Daoy (cell line): ENCODE data around the gene CD151. TPM values are rescaled to one million over a fixed set of nuclear protein-coding genes. Genes with fewer than 3 reads are reported as not detected.

Experiments
- DNase-seq: peaks from one replicate; pipeline ENCODE4 v3.0.0-alpha.2; 2015; ENCODE audit warnings: low read depth
- total RNA-seq: library from RNA; depleted of rRNA; stranded (reverse); fragments of >200 nt; shearing (Covaris generic); gene quantifications from 2 replicates; pipeline ENCODE4 v1.2.3, GENCODE V29; 2014

CD151 gene
- total RNA-seq, 1 experiment from 2014 or later = 253 TPM

DNA sequence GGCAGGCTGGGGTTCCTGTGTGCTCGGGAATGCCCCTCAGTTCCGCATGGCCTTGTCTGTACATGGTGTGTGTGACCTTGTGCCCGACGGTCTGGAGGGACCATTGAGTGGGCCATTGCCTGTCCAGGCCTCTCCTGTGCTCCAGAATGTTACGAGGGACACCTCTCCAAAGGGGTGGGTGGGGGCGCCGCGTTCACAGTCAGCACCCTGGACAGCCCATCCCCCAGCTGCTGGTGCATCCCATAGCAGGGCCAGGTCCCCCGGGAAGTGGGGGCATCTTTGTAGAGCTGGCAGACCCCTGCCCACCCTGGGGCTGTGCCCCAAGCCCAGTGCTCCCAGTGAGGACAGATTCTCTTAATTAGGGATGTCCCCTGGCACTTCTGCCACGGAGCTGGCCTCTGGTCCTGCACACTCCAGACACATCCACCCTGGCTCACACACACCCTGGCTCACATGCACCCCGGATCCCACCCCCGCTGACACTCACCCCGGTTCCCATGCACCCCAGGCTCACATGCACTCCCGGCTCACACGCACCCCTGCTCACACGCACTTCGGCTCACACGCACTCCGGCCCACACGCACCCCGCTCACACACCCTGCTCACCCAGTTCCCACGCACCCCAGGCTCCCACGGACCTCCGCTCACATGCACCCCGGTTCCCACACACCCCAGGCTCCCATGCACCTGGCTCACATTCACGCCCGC is 25.5 kb downstream of the CD151 start:
- DNase-seq = no peak

GRCh38 chr11:858762-859339 is 26.1 kb downstream of the CD151 start:
- DNase-seq = no peak

DNA sequence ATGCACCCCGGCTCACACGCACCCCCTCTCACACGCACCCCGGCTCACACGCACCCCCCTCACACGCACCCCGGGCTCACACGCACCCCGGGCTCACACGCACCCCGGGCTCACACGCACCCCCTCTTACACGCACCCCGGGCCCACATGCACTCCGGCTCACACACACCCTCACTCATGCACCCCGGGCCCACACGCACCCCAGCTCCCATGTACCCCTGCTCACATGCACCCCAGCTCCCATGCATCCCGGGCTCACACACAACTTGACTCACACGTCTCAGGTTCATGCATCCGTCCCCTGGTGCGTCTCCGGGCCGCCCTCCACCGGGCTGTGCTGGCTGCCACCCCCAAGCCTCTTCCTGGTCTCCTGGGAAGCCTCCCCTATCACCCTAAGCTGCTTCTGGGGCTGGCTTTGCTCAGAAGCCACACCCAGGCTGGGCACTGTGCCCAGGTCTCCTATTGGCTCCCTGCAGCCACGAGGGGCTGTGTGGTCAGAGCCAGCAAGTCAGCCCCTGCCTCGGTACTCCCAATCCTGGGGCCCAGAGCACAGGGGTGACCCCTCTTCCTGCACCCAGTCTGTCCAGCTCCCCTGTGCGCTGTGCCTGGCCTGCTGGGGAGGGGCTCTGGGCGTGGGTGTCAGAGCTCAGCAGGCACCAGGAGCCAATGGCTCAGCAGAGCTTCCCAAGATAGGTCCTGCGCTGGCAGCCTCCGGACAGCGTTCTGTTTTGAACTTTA is 26.8 kb downstream of the CD151 start:
- DNase-seq = peak; percentile 75

DNA sequence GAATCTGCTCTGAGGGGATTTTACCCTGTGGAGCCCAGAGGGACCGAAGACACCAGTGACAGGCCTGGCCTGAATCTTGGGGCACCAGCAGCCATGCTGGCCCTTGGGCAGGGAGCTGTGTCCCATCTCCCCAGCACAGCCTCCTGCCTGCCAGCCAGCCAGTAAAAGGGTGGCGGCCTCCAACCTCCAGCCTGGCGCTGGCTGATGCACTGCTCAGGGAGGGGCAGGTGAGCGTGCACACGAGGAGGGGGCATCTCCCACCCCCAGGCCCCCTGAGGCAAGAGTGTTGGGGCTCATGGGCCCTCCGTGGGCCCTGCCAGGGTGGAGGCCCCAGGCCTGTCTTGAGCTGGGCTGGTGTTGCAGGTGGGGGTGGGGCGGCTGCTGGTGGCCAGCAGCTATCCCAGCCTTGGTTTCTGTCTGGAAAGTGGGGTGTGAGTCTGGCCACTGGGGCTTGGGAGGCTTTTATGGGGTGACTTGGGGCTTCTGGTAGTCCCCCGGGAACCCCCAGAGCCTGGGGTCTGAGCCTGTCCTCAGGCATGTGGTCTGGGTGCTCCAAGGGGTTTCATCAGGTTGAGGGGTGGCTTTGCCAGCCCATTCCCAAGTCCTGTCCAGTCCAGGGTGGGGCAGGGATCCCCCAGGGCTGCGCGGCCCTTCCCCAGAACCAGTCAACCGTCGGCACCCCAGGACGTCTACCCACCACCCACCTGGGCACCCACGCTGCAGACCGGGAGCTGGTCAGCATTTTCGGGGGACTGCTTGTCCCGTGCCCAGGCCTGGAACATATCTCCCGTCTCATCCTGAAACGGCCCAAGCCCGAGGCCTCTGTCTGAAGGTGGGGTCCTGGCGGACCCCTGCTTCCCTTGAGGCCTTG is 27.7 kb downstream of the CD151 start:
- no peak for DNase-seq

GRCh38 chr11:861105-861479 is 28.3 kb downstream of the CD151 start:
- DNase-seq = no peak

GRCh38 chr11:862081-862661 is 29.4 kb downstream of the CD151 start:
- DNase-seq = no peak

DNA sequence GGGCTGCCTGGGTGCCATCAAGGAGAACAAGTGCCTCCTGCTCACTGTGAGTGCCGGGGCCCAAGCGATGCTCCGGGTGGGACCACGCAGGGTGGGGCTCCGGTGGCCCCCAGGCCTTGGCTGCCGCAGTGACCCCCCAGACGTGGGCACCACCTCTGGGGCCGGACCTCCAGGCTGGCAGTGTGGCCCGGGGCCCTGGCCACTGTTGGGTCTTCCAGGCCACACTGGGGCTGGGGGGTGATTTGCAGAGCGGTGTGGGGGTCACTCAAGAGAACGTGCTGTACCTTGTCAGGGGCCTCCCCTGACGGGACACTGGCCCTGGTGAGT is 29.9 kb downstream of the CD151 start:
- DNase-seq = no peak

DNA sequence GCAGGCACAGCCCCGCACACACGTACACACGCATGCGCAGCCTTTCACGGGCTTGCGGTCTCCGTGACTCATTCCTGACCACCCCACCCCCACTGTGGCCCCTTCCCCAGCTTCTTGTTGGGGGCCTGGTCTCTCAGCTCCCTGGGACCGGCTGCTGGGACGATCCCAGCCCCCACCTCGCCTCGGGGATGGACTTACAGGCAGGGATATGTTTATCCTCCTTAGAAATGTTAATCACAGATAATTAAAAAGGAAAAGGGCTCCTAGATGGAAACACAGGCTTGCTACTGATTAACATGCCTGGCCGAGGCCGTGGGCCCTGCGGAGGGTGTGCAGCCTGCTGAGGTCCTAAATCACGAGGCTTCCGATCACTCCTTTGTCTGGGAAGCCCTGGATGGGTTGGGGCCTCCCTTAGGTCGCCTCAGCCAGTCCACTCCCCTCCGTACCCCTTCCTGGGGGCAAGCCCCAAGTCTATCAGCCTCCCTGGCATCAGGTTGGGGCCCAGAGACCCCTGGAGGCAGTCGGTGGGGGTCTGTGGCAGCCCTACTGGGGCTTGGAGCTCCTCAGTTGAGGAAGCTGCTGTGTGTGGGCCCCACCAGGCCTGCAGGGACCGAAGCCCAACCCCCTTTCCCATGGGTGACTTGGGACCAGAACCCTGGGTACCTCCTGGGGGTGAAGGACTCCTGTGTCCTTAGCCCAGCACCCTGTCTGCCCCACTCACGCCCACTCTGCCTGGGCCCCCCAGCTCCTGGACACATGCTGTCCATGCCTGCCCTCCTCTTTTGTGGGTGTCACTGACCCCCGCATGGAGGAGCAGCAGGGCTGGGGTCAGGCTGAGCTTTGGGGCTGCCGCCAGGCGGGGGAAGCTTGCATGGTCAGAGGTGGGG is 30.5 kb downstream of the CD151 start:
- DNase-seq = no peak

- DNase-seq = no peak
Measured at GRCh38 chr11:863910-864827, 31.4 kb downstream of the CD151 start.

DNA sequence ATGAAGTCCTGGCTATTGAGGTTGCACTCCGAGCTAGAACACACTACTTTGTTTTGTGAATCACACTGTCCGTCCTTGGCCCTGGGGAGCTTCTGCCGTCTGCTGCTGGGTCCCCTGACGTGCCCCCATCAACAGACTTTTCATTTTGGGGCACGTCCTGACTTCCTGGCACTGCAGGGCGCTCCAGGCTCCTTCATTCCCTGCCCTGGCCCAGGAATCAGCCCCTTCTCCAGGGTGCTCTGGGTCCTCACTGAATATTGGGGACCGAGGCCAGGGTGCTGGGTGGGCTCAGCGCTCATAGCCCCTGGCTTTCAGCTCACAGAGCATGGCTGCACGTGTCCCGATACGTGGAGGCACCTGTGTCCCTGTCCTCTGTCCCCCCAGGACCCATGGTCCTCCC is 32.1 kb downstream of the CD151 start:
- DNase-seq = no peak

- no peak for DNase-seq
Measured at GRCh38 chr11:865462-866430, 33.0 kb downstream of the CD151 start.

DNA sequence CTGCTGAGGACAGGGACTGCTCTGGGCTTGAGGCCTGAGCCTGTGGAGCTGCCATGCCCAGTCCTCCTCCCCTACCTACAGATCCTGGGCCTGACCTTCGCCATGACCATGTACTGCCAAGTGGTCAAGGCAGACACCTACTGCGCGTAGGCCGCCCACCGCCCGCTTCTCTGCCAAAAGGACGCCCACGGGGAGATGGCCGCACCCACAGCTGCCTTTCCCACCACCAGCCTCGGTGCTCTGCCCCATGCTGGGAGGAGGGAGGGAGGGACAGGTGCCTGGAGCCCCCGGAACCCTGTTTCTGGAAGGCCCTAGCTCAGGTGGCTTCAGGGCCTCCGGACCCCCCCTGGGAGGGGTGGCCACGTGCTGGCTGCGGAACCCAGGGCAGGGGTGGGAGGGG is 33.7 kb downstream of the CD151 start:
- no peak for DNase-seq

DNA sequence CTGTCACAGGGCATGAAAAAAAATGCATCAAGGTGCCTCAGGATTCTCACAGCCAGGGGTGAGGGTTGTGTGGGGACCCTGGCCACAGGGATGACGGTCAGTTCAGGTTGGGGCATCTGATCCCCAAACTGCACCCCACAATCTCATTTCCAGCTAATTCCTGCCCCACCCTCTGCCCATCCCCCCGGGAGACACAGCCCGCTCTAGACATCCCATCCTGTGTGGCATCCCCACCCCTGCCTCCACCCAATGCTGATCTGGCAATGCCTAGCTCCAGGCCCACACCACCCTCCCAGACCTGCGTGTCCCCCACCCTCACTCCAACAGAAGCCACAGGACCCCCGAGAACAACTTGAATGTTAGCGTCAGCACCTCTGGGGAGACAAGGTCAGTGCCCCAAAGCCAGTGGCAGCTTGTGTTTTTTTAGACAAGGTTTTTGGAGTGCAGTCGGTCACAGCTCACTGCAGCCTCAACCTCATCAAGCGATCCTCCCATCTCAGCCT is 35.2 kb downstream of the CD151 start:
- no peak for DNase-seq

GRCh38 chr11:868394-868793 is 35.6 kb downstream of the CD151 start:
- no peak for DNase-seq

DNA sequence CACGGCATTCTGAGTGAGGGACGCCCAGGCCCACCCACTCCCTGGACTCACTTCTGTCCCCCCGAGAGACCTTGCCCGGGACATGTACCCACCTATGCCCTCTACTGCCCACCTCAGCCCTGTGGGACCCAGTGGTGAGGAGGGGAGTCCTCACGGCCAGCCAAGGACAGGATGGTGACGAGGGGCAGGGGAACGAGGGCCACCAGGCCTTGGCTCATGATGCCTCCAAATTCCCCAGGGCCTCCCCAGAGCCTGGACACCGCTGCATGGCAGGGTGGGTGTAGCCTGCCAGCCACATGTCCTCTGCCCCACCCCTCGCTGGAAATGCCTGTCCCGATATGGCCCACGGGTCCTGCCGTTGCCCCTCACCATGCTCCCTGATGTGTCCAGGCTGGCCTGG is 36.0 kb downstream of the CD151 start:
- no peak for DNase-seq

GRCh38 chr11:869399-870126 is 36.8 kb downstream of the CD151 start:
- no peak for DNase-seq

GRCh38 chr11:870127-870413 is 37.3 kb downstream of the CD151 start:
- DNase-seq = no peak

GRCh38 chr11:870418-870817 is 37.7 kb downstream of the CD151 start:
- DNase-seq = no peak
